Measurements from ENCODE around the gene MIER1.

Gene MIER1

GRCh38 chr1:66917476-66917875, 7.3 kb upstream of the MIER1 start:
- no peak overlapping the region for H3K4me3 ChIP-seq (ENCODE audit: low read length)
- H4K20me1 ChIP-seq (ENCODE audit: control insufficient read depth, insufficient read depth, low read depth, low read length), result no peaks in the 10 kb centered on the region
- peaks cover 10% of the 10 kb centered on the region for H3K79me2 ChIP-seq (ENCODE audit: control insufficient read depth, low read length)
- no peaks in the 10 kb centered on the region for H3F3A ChIP-seq (ENCODE audit: control insufficient read depth, insufficient read depth)
- no peaks in the 10 kb centered on the region for H3K4me1 ChIP-seq (ENCODE audit: control insufficient read depth, low read length)
- TF ChIP-seq EZH2phosphoT487 (IDR thresholded peaks at IDR 0.05; ENCODE audit: borderline replicate concordance, low read length) (no peak), CTCF (IDR thresholded peaks at IDR 0.05; ENCODE audit: low read depth, low read length, poor library complexity, severe bottlenecking) (no peak)
- peaks cover 20% of the 10 kb centered on the region for H3K36me3 ChIP-seq (ENCODE audit: control insufficient read depth, low read length)
- no peak overlapping the region for H3K27ac ChIP-seq (ENCODE audit: low read depth, low read length)
- no peaks in the 10 kb centered on the region for H3K27me3 ChIP-seq (ENCODE audit: control insufficient read depth, low read length)
- H3K9me2 ChIP-seq (replicated peaks; ENCODE audit: control insufficient read depth, low read length), result no peaks in the 10 kb centered on the region
- H3K4me2 ChIP-seq (ENCODE audit: low read length), result no peak overlapping the region
- H3K9me3 ChIP-seq (ENCODE audit: control insufficient read depth, insufficient read depth, low read length), result 0 out of 2 replicates have a peak, but pooled peaks cover 3% of the 10 kb centered on the region

DNA sequence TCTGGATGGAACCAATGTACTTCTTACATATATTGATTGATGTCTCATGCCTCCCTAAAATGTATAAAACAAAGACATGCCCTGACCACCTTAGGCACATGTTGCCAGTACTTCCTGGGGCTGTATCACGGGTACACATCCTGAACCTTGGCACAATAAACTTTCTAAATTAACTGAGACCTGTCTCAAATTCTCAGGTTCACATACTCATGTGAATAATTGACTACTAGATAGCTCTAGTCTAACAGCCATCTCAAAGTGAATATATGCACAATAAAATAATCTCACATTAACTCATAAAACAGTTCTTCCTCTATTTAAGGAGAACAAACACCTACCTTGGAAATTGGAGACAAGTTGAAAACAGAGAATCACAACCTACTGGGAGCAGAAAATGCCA, 5.7 kb upstream of the MIER1 start:
- Histone ChIP-seq H3K79me2 (ENCODE audit: control insufficient read depth, low read length) (peaks cover 24% of the 10 kb centered on the region), H3K27me3 (ENCODE audit: control insufficient read depth, low read length) (no peaks in the 10 kb centered on the region), H3K27ac (ENCODE audit: low read depth, low read length) (no peak overlapping the region), H3K9me3 (ENCODE audit: control insufficient read depth, insufficient read depth, low read length) (0 out of 2 replicates have a peak, but pooled peaks cover 3% of the 10 kb centered on the region), H3F3A (ENCODE audit: control insufficient read depth, insufficient read depth) (no peaks in the 10 kb centered on the region), H4K20me1 (ENCODE audit: control insufficient read depth, insufficient read depth, low read depth, low read length) (no peaks in the 10 kb centered on the region), H3K4me3 (ENCODE audit: low read length) (no peak overlapping the region), H3K4me1 (ENCODE audit: control insufficient read depth, low read length) (peaks cover 11% of the 10 kb centered on the region), H3K4me2 (ENCODE audit: low read length) (no peak overlapping the region), H3K36me3 (ENCODE audit: control insufficient read depth, low read length) (peaks cover 20% of the 10 kb centered on the region), H3K9me2 (replicated peaks; ENCODE audit: control insufficient read depth, low read length) (no peaks in the 10 kb centered on the region)
- no peak for TF ChIP-seq CTCF (IDR thresholded peaks at IDR 0.05; ENCODE audit: low read depth, low read length, poor library complexity, severe bottlenecking)
- no peak for TF ChIP-seq EZH2phosphoT487 (IDR thresholded peaks at IDR 0.05; ENCODE audit: borderline replicate concordance, low read length)

DNA sequence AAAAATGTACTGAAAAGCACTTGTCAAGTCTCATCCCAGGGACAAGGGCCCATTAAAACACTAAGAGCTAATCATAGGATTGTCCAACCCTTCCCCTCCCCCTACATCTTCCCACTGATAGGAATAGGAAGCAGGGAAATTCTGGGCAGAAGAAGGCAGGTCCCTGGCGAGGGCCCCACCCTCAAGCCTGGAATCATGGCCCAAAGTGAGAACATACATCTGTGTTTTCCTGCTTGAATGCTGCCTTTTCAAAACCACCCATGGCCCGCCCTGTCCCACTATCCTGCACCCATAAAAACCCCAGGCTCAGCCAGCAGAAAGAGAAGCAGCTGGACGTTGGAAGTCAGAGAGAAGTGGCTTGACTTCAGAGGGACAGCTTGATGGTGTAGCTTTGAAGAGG, 5.0 kb upstream of the MIER1 start:
- peaks cover 11% of the 10 kb centered on the region for H3K4me1 ChIP-seq (ENCODE audit: control insufficient read depth, low read length)
- H3F3A ChIP-seq (ENCODE audit: control insufficient read depth, insufficient read depth), result no peaks in the 10 kb centered on the region
- peaks cover 29% of the 10 kb centered on the region for H3K79me2 ChIP-seq (ENCODE audit: control insufficient read depth, low read length)
- H3K9me2 ChIP-seq (replicated peaks; ENCODE audit: control insufficient read depth, low read length), result no peaks in the 10 kb centered on the region
- H4K20me1 ChIP-seq (ENCODE audit: control insufficient read depth, insufficient read depth, low read depth, low read length), result no peaks in the 10 kb centered on the region
- TF ChIP-seq EZH2phosphoT487 (IDR thresholded peaks at IDR 0.05; ENCODE audit: borderline replicate concordance, low read length) (no peak), CTCF (IDR thresholded peaks at IDR 0.05; ENCODE audit: low read depth, low read length, poor library complexity, severe bottlenecking) (no peak)
- H3K27me3 ChIP-seq (ENCODE audit: control insufficient read depth, low read length), result no peaks in the 10 kb centered on the region
- H3K27ac ChIP-seq (ENCODE audit: low read depth, low read length), result no peak overlapping the region
- H3K9me3 ChIP-seq (ENCODE audit: control insufficient read depth, insufficient read depth, low read length), result 0 out of 2 replicates have a peak, but pooled peaks cover 3% of the 10 kb centered on the region
- H3K36me3 ChIP-seq (ENCODE audit: control insufficient read depth, low read length), result peaks cover 20% of the 10 kb centered on the region
- H3K4me2 ChIP-seq (ENCODE audit: low read length), result no peak overlapping the region
- no peak overlapping the region for H3K4me3 ChIP-seq (ENCODE audit: low read length)

All from DOHH2 (cell line).